ENCODE measurements around the gene SPRTN.
"Not testable (repeated sequence)": the region's sequence is repeated elsewhere in the genome, so short reads cannot be mapped to it uniquely, and the experiment has no call there.

Gene SPRTN

DNA sequence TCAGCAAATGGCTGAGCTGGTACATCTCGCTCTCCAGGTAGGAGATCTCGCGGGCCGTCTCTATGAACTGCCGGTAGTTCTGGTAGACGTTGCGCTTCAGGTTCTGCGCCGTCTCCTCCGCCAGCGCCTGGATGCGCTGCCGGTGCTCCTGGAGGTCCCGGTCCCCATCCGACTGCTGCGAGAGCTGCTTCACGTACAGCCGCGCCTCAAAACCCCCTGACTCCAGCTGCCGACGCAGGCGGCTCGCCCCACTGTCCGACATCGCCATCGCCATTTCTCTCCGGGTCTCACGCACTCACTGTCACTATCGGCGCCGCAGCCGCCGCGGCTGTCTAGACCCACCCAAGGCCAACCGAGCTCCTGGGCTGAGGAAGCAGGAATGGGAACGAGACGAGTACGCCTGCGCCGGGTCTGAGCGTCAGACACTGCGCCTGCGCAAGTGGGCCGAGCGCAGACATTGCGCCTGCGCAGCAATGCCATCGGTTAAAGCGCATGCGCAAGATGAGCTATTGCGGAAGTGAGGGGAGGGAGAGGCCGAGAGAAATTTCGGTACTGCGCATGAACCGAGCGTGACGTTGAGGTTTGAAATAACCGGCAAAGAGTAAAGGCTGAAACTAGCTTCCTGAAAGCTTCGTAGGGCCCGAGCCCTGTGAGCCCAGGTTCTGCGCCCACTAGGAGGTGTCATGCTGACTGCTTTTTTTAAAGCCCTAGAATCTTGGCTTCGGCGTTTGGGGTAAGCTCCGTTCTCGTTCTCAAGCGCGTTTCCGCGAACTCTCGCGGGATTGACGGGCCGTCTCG, 422 bp upstream of the SPRTN start, which contains the start of gene EXOC8:
TSS of gene EXOC8 (minus strand) at position 381 of the 798 bp plus-strand sequence. CDS start at position 274, 107 bp downstream.
- H3K27me3 ChIP-seq (replicated peaks; ENCODE audit: control insufficient read depth, insufficient read depth, low read length): no peaks in the 10 kb centered on the region
- no peaks in the 10 kb centered on the region; the same call in 1 of the 2 replicates for H3K36me3 ChIP-seq (ENCODE audit: control insufficient read depth, insufficient read depth, low read length)
- H3K4me3 ChIP-seq (replicated peaks; ENCODE audit: low read depth, low read length): peak within 1 kb of the TSS; percentile 97
- TF ChIP-seq, protein P1, sequence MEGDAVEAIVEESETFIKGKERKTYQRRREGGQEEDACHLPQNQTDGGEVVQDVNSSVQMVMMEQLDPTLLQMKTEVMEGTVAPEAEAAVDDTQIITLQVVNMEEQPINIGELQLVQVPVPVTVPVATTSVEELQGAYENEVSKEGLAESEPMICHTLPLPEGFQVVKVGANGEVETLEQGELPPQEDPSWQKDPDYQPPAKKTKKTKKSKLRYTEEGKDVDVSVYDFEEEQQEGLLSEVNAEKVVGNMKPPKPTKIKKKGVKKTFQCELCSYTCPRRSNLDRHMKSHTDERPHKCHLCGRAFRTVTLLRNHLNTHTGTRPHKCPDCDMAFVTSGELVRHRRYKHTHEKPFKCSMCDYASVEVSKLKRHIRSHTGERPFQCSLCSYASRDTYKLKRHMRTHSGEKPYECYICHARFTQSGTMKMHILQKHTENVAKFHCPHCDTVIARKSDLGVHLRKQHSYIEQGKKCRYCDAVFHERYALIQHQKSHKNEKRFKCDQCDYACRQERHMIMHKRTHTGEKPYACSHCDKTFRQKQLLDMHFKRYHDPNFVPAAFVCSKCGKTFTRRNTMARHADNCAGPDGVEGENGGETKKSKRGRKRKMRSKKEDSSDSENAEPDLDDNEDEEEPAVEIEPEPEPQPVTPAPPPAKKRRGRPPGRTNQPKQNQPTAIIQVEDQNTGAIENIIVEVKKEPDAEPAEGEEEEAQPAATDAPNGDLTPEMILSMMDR (IDR thresholded peaks at IDR 0.05; ENCODE audit: insufficient read depth, low read length, poor library complexity, severe bottlenecking): peak; percentile 15
- DNase-seq (ENCODE audit: extremely low read depth, insufficient read length): peak; percentile 97

DNA sequence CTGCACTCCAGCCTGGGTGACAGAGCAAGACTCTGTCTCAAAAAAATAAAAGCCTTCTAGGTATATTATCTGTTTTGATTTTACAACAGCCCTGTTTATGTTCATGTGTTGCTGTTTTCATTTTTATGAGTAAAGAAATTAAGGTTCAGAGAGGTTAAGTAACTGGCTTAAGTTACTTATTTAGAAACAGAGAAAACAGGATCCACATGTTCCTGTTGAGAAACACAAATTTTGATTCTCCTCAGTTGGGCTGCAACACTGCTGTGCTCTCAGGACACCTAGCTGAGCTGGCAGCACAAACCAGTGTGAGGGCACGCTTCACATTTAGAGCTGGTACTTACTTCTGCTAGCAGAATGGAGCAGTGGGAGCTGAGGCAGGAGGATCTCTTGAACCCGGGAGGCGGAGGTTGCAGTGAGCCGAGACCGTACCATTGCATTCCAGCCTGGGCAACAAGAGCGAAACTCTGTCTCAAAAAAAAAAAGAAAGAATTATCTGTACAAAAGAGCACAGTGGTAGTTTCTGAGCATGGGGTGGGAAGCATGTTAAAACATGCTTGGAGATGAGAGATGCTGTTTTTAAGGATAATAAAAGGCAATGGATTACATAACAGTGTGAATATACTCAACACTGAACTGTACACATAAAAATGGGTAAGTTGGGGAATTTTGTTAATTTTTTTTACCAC, 2.4 kb downstream of the SPRTN start:
- Histone ChIP-seq H3K4me3 (replicated peaks; ENCODE audit: low read depth, low read length) (no peak overlapping the region), H3K36me3 (ENCODE audit: control insufficient read depth, insufficient read depth, low read length) (no peaks in the 10 kb centered on the region; the same call in 1 of the 2 replicates), H3K27me3 (replicated peaks; ENCODE audit: control insufficient read depth, insufficient read depth, low read length) (no peaks in the 10 kb centered on the region)
- DNase-seq (ENCODE audit: extremely low read depth, insufficient read length): no peak
- TF ChIP-seq, protein P1 (IDR thresholded peaks at IDR 0.05; ENCODE audit: insufficient read depth, low read length, poor library complexity, severe bottlenecking): no peak

DNA sequence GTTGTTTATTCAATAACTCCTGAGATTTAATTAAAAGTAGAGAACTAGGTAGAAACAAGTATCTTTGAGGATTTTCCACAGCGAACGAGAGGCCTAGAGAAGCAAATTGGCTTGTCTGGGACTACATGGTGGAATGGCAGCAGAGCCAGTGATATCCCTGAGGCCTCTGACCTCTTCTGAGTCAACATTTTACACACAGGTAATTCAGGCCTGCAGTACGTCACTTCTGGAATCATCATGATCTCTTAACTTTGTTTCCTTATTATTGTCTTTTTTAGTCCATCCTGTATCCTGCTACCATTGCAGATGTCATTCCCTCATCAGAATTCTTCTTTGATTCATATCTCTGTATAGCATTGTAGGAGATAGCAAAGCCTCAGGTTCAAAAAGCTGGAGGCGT, 9.9 kb downstream of the SPRTN start:
- TF ChIP-seq, protein P1 (IDR thresholded peaks at IDR 0.05; ENCODE audit: insufficient read depth, low read length, poor library complexity, severe bottlenecking): no peak
- Histone ChIP-seq H3K4me3 (replicated peaks; ENCODE audit: low read depth, low read length) (no peak overlapping the region), H3K36me3 (ENCODE audit: control insufficient read depth, insufficient read depth, low read length) (no peaks in the 10 kb centered on the region; the same call in 1 of the 2 replicates), H3K27me3 (replicated peaks; ENCODE audit: control insufficient read depth, insufficient read depth, low read length) (no peaks in the 10 kb centered on the region)
- no peak for DNase-seq (ENCODE audit: extremely low read depth, insufficient read length)

DNA sequence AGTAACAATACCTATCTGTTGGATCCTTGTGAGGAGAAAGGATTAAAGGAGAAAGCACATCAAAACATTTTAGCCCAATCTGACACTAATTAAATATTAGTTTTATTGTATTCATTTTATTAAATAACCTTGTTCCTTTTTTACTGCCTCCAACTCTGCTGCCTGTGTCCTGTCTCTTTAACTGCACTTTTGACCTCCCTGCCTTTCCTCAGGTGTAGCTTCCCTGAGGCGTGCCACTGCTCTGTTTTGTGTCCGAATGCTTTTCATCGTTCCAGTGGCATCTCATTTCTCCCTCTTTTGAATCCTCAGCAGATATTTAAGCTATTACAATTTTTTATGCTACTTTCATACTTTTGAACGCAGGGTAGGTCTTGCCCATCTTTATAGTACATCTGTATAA, 10.3 kb downstream of the SPRTN start:
- no peaks in the 10 kb centered on the region for H3K27me3 ChIP-seq (replicated peaks; ENCODE audit: control insufficient read depth, insufficient read depth, low read length)
- TF ChIP-seq, protein P1 (IDR thresholded peaks at IDR 0.05; ENCODE audit: insufficient read depth, low read length, poor library complexity, severe bottlenecking): no peak
- H3K36me3 ChIP-seq (ENCODE audit: control insufficient read depth, insufficient read depth, low read length): no peaks in the 10 kb centered on the region; the same call in 1 of the 2 replicates
- DNase-seq (ENCODE audit: extremely low read depth, insufficient read length): no peak
- no peak overlapping the region for H3K4me3 ChIP-seq (replicated peaks; ENCODE audit: low read depth, low read length)

DNA sequence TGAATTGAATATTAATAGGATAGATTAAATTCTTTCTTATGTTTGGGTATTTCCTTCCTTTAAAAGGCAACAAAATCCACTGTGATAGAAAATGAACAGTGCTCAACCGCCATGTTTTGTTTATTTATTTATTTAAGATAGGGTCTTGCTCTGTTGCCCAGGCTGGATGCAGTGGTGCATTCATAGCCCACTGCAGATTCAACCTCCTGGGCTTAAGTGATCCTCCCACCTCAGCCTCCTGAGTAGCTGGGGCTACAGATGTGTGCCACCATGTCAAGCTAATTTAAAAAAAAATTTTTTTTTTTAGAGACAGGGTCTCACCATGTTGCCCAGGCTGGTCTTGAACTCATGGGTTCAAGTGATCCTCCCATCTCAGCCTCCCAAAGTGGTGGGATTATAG, 10.8 kb downstream of the SPRTN start:
- not testable (repeated sequence) for H3K36me3 ChIP-seq (ENCODE audit: control insufficient read depth, insufficient read depth, low read length); H3K4me3 ChIP-seq (replicated peaks; ENCODE audit: low read depth, low read length); H3K27me3 ChIP-seq (replicated peaks; ENCODE audit: control insufficient read depth, insufficient read depth, low read length); DNase-seq (ENCODE audit: extremely low read depth, insufficient read length)

DNA sequence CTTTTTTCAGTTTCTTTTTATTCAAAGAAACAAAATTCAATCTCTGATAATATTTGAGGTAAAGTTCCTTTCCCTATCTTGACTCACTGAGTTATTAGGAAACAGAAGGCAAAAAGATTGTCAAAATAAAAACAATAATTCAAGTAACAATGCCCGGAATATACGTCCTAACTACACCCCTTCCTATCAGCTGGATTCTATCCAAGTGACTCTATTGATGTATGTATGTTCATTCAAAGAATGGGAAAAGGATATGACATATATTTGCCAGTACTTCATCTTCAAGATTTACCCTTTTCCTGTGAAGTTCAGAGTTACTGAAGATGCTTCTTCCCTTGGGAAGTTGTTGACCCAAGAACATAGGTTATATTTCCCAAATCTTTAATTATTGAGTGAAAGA, 13.7 kb downstream of the SPRTN start:
- no peaks in the 10 kb centered on the region for H3K27me3 ChIP-seq (replicated peaks; ENCODE audit: control insufficient read depth, insufficient read depth, low read length)

More for the DNA sequence above, 13.7 kb downstream of the SPRTN start:
- H3K4me3 ChIP-seq (replicated peaks; ENCODE audit: low read depth, low read length): no peak overlapping the region
- no peaks in the 10 kb centered on the region; the same call in 1 of the 2 replicates for H3K36me3 ChIP-seq (ENCODE audit: control insufficient read depth, insufficient read depth, low read length)
- TF ChIP-seq, protein P1 (IDR thresholded peaks at IDR 0.05; ENCODE audit: insufficient read depth, low read length, poor library complexity, severe bottlenecking): no peak
- no peak for DNase-seq (ENCODE audit: extremely low read depth, insufficient read length)
